ENCODE results near the gene STX1A.
A peak's percentile ranks its signal among the peaks of the same experiment; 100 is the strongest.

Gene STX1A

DNA sequence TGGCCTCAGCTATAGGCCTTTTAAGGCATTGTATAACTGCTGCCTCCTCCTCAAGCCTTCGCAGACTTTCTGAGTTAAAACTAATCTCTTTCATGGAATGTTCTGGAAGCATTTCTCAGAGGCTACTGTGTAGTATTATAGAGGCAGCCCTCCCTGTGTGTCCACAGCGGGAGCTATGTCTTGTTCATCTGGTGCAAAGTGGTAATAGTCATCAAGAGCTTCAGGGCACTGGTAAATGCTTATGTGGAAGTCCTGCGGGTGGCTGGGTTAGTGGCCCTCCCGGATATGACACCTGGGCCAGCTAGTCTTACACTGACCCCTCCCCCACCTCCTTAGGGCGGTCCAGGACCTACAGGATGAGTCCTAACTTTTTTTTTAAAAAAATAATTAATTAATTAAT lies 21.3 kb upstream of the STX1A start:
- in situ Hi-C loops (cut with MboI; ENCODE audit: low pct_unique_long_range_greater_than_20kb, low sequenced_read_pairs, unreplicated experiment), result no loop called here
- no peak for DNase-seq (ENCODE audit: low spot score)
- TF ChIP-seq, protein P1, sequence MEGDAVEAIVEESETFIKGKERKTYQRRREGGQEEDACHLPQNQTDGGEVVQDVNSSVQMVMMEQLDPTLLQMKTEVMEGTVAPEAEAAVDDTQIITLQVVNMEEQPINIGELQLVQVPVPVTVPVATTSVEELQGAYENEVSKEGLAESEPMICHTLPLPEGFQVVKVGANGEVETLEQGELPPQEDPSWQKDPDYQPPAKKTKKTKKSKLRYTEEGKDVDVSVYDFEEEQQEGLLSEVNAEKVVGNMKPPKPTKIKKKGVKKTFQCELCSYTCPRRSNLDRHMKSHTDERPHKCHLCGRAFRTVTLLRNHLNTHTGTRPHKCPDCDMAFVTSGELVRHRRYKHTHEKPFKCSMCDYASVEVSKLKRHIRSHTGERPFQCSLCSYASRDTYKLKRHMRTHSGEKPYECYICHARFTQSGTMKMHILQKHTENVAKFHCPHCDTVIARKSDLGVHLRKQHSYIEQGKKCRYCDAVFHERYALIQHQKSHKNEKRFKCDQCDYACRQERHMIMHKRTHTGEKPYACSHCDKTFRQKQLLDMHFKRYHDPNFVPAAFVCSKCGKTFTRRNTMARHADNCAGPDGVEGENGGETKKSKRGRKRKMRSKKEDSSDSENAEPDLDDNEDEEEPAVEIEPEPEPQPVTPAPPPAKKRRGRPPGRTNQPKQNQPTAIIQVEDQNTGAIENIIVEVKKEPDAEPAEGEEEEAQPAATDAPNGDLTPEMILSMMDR (IDR thresholded peaks at IDR 0.05; ENCODE audit: extremely low read depth, insufficient read depth, missing control alignments), result no peak

DNA sequence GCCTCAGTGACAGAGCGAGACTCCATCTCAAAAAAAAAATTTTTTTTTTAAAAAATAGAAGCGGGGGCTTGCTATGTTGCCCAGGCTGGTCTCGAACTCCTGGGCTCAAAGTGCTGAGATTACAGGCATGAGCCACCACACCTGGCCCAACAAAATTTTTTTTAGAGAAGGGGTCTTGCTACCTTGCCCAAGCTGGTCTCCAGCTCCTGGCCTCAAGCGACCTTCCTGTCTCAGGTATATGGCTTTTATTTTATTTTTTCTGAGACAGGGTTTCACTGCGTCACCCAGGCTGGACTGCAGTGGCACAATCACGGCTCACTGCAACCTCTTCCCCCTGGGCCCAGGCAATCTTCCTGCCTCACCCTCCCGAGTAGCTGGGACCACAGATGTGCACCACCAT lies 20.7 kb upstream of the STX1A start:
- in situ Hi-C loops (cut with MboI; ENCODE audit: low pct_unique_long_range_greater_than_20kb, low sequenced_read_pairs, unreplicated experiment), result no loop called here
- TF ChIP-seq, protein P1 (IDR thresholded peaks at IDR 0.05; ENCODE audit: extremely low read depth, insufficient read depth, missing control alignments), result no peak
- DNase-seq (ENCODE audit: low spot score), result no peak

DNA sequence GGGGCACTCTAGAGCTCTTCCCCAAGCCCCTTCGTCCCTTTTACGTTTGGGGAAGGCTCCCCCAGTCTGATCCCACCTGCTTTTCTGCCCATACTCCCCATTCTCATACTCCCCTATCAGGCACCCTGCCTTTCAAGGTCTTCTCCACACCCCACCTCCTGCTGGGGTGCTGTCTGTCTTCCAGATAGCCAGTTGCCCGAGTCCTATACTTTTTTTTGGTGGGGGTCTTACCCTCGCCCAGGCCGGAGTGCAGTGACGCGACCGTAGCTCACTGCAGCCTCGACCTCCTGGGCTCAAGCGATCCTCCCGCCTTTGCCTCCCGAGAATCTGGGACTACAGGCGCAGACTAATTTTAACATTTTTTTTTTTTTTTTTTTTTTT lies 19.9 kb upstream of the STX1A start:
- in situ Hi-C loops (cut with MboI; ENCODE audit: low pct_unique_long_range_greater_than_20kb, low sequenced_read_pairs, unreplicated experiment), result loop anchor here (10.0 kb wide), 1 partner anchor 125 kb away; no protein-coding TSS in a partner anchor
- DNase-seq (ENCODE audit: low spot score), result no peak
- TF ChIP-seq, protein P1 (IDR thresholded peaks at IDR 0.05; ENCODE audit: extremely low read depth, insufficient read depth, missing control alignments), result no peak

DNA sequence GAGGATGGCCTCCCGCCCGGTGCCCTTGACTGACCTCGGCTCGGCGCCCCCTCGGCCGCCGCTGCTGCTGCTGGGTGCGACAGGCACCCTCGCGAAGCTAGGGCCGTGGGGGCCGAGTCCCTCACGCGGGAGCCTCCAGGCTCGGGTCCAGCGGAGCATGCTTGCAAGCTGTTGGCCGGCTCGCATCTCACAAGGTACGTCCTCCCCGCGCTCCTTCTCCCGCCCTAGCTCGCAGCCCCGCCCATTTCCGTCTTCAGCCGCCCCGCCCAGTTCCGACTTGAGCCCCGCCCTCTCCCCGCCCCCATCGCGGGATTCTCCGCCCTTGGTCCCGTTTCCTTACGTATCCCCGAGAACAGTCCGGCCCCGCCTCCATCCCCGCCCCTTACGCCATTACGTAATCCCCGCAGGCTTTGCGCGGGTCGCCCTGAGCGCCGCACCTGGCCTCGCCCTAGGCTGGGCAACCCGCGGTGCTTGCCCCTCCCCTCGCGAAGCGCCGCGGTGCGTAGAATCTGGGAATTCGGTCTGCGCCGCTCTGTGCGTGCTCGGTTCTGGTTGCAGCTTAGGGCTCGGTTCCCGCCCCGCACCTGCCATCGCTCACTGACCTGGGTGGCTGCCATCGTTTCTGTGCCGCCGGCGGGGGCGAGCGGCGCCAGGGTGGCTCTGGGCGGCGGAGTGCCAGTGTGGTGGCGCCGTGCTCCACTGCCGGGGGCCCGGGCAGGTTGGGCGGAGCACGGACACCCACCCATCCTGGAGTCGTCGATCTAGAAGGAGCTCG lies 19.3 kb upstream of the STX1A start, which contains the start of gene ABHD11:
ABHD11 (minus strand) TSS at position 191 of the 775 bp plus-strand sequence; CDS start at position 159, 32 bp downstream.
- peak; percentile 100 for DNase-seq (ENCODE audit: low spot score)
- in situ Hi-C loops (cut with MboI; ENCODE audit: low pct_unique_long_range_greater_than_20kb, low sequenced_read_pairs, unreplicated experiment), result loop anchor here (10.0 kb wide), 1 partner anchor 124 kb away; no protein-coding TSS in a partner anchor
- TF ChIP-seq, protein P1 (IDR thresholded peaks at IDR 0.05; ENCODE audit: extremely low read depth, insufficient read depth, missing control alignments), result no peak

DNA sequence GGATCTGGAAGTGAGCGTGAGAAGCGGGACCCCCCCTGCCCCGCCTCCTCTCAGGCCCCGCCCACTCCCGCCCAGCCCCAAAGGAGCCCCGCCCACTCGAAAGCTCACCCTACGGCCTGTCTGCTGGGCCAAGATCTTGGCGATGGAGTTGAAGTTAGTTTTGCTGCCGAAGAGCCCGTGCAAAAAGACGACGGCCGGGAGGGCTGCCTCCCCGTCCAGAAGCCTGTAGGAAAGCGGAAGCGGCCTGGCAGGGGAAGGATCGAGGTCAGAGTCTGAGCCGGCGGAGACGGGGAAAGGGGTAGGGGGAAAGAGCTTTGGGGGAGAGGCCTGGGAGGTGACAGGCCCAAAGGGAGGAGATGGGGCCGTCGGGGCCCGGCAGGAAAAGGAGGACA lies 18.7 kb upstream of the STX1A start:
- in situ Hi-C loops (cut with MboI; ENCODE audit: low pct_unique_long_range_greater_than_20kb, low sequenced_read_pairs, unreplicated experiment), result loop anchor here (10.0 kb wide), 1 partner anchor 123 kb away; no protein-coding TSS in a partner anchor
- DNase-seq (ENCODE audit: low spot score), result peak; percentile 86
- TF ChIP-seq, protein P1 (IDR thresholded peaks at IDR 0.05; ENCODE audit: extremely low read depth, insufficient read depth, missing control alignments), result no peak

DNA sequence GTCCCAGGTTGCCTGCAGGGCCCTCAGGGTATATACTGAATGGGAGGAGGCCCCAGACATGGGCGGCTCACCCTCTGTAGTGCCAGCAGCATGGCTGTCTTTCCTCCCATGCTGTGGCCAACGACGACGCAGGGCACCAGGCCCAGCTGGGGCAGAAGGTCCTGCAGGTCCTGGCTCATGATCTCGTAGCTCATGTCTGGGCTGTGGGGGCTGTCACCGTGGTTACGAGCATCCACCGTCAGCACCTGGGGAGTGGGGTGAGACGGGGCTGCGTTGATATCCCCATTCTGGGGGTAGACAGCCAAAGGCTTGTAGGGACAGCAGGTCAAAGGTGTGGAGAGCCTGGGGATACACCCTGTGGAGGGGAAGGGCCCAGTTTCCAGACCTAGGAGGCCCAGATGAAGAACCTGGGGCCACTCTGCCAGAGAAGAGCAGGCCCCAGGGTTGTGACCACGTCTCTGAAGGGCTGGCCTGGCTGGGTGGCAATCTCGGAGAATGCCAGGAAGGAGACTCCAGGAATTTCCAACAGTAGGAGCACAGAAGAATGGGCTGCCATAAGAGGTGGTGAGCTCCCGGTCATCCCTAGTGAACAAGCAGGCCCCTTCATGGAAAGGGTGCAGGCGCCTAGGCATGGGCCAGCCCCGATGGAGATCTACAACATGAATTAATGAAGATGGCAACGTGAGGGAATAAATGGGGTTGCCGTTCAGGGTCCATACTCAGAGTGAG lies 18.2 kb upstream of the STX1A start:
- TF ChIP-seq, protein P1 (IDR thresholded peaks at IDR 0.05; ENCODE audit: extremely low read depth, insufficient read depth, missing control alignments), result no peak
- in situ Hi-C loops (cut with MboI; ENCODE audit: low pct_unique_long_range_greater_than_20kb, low sequenced_read_pairs, unreplicated experiment), result loop anchor here (10.0 kb wide), 1 partner anchor 123 kb away; no protein-coding TSS in a partner anchor
- peak; percentile 24 for DNase-seq (ENCODE audit: low spot score)
